Tibial nerve (tissue), 4 donors: ENCODE measurements around the gene NQO2. TPM values are rescaled to one million over a fixed set of nuclear protein-coding genes. Genes with fewer than 3 reads are reported as not detected.
A peak's percentile ranks its signal among the peaks of the same experiment; 100 is the strongest.

Source experiments
- DNase-seq, 2 donors: peaks; one replicate each; pipeline ENCODE4 v3.0.0-alpha.2; 2019; ENCODE audit warnings: low spot score in 2 of 2
- H3K27ac ChIP-seq, 4 donors: fragments of 200-600 bp; sonication (generic) in 3 of 4; one replicate each; pipeline ENCODE4 v1.5.1; 2017 to 2019; ENCODE audit warnings: mild to moderate bottlenecking in 1 of 4
- H3K27me3 ChIP-seq, 2 donors: fragments of 200-600 bp; sonication (generic) in 1 of 2; one replicate each; pipeline versions ENCODE4 v1.5.1 to v1.6.0; 2017 to 2019
- H3K36me3 ChIP-seq, 3 donors: fragments of 200-600 bp; sonication (generic); one replicate each; pipeline ENCODE4 v1.5.1; 2018 to 2019
- H3K4me1 ChIP-seq, 4 donors: fragments of 200-600 bp; sonication (generic) in 3 of 4; one replicate each; pipeline ENCODE4 v1.5.1; 2017 to 2019
- H3K4me3 ChIP-seq, 4 donors: fragments of 200-600 bp; sonication (generic) in 3 of 4; one replicate each; pipeline ENCODE4 v1.5.1; 2017 to 2019; ENCODE audit warnings: mild to moderate bottlenecking in 1 of 4, moderate library complexity in 1 of 4
- H3K9me3 ChIP-seq, 4 donors: fragments of 200-600 bp; sonication (generic) in 3 of 4; one replicate each; pipeline ENCODE4 v1.5.1; 2017 to 2019
- CTCF ChIP-seq, 5 experiments: fragments of 200-600 bp in 3 of 5; fragments of 450-650 bp in 2 of 5; sonication (generic) in 3 of 5; IDR thresholded peaks; one replicate each; pipeline ENCODE4 v1.5.1; 2016 to 2019; ENCODE audit warnings: antibody characterized with exemption in 5 of 5, mild to moderate bottlenecking in 3 of 5, moderate library complexity in 2 of 5
- EP300 ChIP-seq, 2 donors: sonication (generic); formaldehyde crosslinking; IDR thresholded peaks; one replicate each; pipeline ENCODE4 v1.6.1; 2017; ENCODE audit warnings: antibody characterized with exemption in 2 of 2, mild to moderate bottlenecking in 1 of 2
- POLR2A ChIP-seq, 2 donors: fragments of 450-650 bp; IDR thresholded peaks; one replicate each; pipeline ENCODE4 v1.6.1; 2017; ENCODE audit warnings: antibody characterized with exemption in 2 of 2, mild to moderate bottlenecking in 2 of 2, moderate library complexity in 2 of 2
- WGBS, 2 donors: methylation state at CpG; one replicate each; pipeline ENCODE4 v1.1.5; 2018; 5-methylcytosine and 5-hydroxymethylcytosine counted together
- total RNA-seq, 4 donors: library from RNA; depleted of rRNA; stranded (reverse); fragments of >200 nt; gene quantifications; one replicate each; pipeline ENCODE4 v1.1.0, GENCODE V29; 2016

Gene NQO2
- total RNA-seq, 4 donors from 2014 or later: 18.8 to 33.6 (median 25.8) TPM

GRCh38 chr6:2959909-2960719, 39.6 kb upstream of the NQO2 start:
- peaks cover 0 to 77% (median 32%) of the 10 kb centered on the region in 4 donors for H3K4me1 ChIP-seq
- H3K9me3 ChIP-seq: no peaks in the 10 kb centered on the region
- no peaks in the 10 kb centered on the region for H3K27me3 ChIP-seq
- DNase-seq: no peak
- no peak for TF ChIP-seq POLR2A (IDR thresholded peaks at IDR 0.05)
- no peak for TF ChIP-seq CTCF (IDR thresholded peaks at IDR 0.05)
- no peak for TF ChIP-seq EP300 (IDR thresholded peaks at IDR 0.05)
- H3K36me3 ChIP-seq: peaks cover 0 to 35% (median 0%) of the 10 kb centered on the region in 3 donors
- H3K4me3 ChIP-seq: no peak overlapping the region
- peak overlapping the region in 2 of 4 donors; percentile 66 to 75 for H3K27ac ChIP-seq
- 67 to 71% methylated on average over 12 of the region's 12 CpGs for WGBS, 2 donors

DNA sequence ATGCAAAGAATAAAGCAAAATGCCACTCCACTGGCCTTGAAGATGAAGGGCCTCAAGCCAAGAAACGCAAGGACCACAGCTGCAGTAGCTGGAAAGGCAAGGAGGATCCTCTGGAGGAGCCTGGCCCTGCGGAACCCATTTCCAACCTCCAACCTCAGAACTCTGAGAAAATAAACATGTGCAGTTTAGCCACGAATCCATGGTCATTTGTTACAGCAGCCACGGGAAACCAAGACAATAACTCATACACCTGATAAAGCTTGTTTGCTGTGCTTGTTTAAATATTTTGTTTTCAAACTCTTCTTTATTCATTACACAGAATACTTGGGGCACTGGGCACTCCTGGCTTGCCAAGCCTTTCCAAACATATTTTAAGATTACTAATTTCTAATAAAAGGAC, 38.8 kb upstream of the NQO2 start:
- H3K36me3 ChIP-seq: peaks cover 0 to 27% (median 0%) of the 10 kb centered on the region in 3 donors
- no peak for DNase-seq
- H3K4me1 ChIP-seq: peaks cover 0 to 85% (median 33%) of the 10 kb centered on the region in 4 donors
- TF ChIP-seq EP300 (IDR thresholded peaks at IDR 0.05): no peak
- H3K9me3 ChIP-seq: no peaks in the 10 kb centered on the region
- H3K27me3 ChIP-seq: no peaks in the 10 kb centered on the region
- 62 to 66% methylated on average over 4 of the region's 4 CpGs for WGBS, 2 donors
- peak overlapping the region in 3 of 4 donors; percentile 4 to 75 (median 66) for H3K27ac ChIP-seq
- no peak overlapping the region for H3K4me3 ChIP-seq

DNA sequence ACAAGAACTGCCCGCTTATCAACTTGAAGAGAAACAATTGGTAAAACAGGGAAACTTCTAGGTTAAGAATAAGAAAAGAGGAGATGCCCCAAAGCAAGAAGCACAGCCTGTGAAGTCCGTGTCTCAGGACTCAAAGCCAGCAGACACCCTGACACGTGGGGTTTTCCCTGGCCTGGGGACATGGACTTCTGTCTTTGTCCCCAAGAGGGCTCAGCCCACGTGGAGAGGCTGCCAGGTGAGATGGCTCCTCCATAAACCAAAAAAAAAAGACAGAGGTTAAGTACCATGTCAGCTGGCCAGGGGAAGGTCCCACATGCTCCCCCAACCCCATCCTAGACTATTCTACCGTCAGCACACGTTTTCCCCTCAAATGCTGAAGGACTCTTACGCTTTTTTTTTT, 38.2 kb upstream of the NQO2 start:
- no peak for DNase-seq
- Histone ChIP-seq H3K4me3 (no peak overlapping the region), H3K4me1 (peaks cover 0 to 90% (median 36%) of the 10 kb centered on the region in 4 donors), H3K9me3 (no peaks in the 10 kb centered on the region), H3K36me3 (peaks cover 0 to 21% (median 0%) of the 10 kb centered on the region in 3 donors), H3K27me3 (no peaks in the 10 kb centered on the region), H3K27ac (peak overlapping the region in 3 of 4 donors; percentile 4 to 75 (median 66))
- WGBS, 2 donors: 74 to 84% methylated on average over 7 of the region's 7 CpGs
- TF ChIP-seq EP300 (IDR thresholded peaks at IDR 0.05) (no peak), CTCF (IDR thresholded peaks at IDR 0.05) (no peak), POLR2A (IDR thresholded peaks at IDR 0.05) (no peak)

DNA sequence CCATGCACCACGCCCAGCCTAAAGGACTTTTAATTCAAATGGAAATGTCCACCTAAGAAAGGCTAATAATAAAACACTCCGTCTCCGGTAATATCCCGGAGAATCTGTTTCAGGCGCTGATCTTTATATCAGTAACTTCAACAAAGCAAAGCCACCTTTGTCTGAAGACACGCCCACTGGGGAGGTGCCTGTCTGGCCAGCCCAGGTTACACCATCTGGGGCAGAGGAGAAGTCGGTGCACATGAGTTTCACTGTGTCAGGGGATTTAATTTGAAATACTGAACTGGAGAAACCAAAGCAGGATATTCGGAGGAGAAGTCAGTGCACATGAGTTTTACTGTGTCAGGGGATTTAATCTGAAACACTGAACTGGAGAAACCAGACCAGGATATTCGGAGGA, 37.7 kb upstream of the NQO2 start:
- Histone ChIP-seq H3K27me3 (no peaks in the 10 kb centered on the region), H3K4me1 (peaks cover 0 to 88% (median 36%) of the 10 kb centered on the region in 4 donors), H3K9me3 (no peaks in the 10 kb centered on the region), H3K4me3 (no peak overlapping the region), H3K27ac (peak overlapping the region in 3 of 4 donors; percentile 46 to 75 (median 66)), H3K36me3 (peaks cover 0 to 16% (median 0%) of the 10 kb centered on the region in 3 donors)
- 85 to 88% methylated on average over 9 of the region's 9 CpGs for WGBS, 2 donors
- TF ChIP-seq EP300 (IDR thresholded peaks at IDR 0.05): no peak
- TF ChIP-seq CTCF (IDR thresholded peaks at IDR 0.05): no peak
- no peak for TF ChIP-seq POLR2A (IDR thresholded peaks at IDR 0.05)
- DNase-seq: no peak

DNA sequence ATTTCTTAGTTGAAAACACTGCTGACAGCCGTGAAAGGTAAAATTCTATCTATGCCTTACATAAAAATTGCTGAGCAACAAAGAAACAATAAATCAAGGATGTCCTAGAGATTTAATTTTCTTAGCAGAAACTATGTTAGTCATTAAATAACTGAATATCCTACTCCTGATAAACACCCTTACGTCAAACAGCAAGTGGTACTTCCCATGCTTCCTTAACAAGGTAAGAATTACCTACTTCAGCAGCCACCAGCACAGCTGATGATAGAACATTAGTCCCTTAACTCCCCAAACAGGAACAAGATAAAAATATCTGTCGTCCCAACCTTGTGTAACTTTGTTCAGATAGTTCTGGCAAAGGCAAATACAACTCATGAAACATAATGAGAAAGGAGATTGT, 37.1 kb upstream of the NQO2 start:
- DNase-seq: no peak
- H3K27me3 ChIP-seq: no peaks in the 10 kb centered on the region
- peak overlapping the region in 3 of 4 donors; percentile 46 to 75 (median 66) for H3K27ac ChIP-seq
- WGBS, 2 donors: 71 to 87% methylated on average over 3 of the region's 3 CpGs
- H3K4me3 ChIP-seq: no peak overlapping the region
- H3K9me3 ChIP-seq: no peaks in the 10 kb centered on the region
- TF ChIP-seq CTCF (IDR thresholded peaks at IDR 0.05) (no peak), EP300 (IDR thresholded peaks at IDR 0.05) (no peak), POLR2A (IDR thresholded peaks at IDR 0.05) (no peak)
- peaks cover 0 to 10% (median 0%) of the 10 kb centered on the region in 3 donors for H3K36me3 ChIP-seq
- peaks cover 0 to 88% (median 31%) of the 10 kb centered on the region in 4 donors for H3K4me1 ChIP-seq
